H9 (cell line): Measurements from ENCODE around the gene RAMP3. TPM values are rescaled to one million over a fixed set of nuclear protein-coding genes. Genes with fewer than 3 reads are reported as not detected.

ENCODE experiments used
- DNase-seq: peaks from one replicate; pipeline ENCODE4 v3.0.0-alpha.2; 2017
- H2AFZ ChIP-seq: one replicate; pipeline ENCODE4 v1.6.1; 2013; ENCODE audit warnings: mild to moderate bottlenecking, low read length, control low read depth, moderate library complexity
- H2AK5ac ChIP-seq: 2 replicates; pipeline ENCODE4 v1.6.1; 2013; ENCODE audit warnings: low read length, control low read depth, mixed read lengths; ENCODE audit not compliant: insufficient read length
- H2BK120ac ChIP-seq: one replicate; pipeline ENCODE4 v1.6.1; 2013; ENCODE audit warnings: low read depth, mild to moderate bottlenecking, low read length, control low read depth, inconsistent platforms; ENCODE audit not compliant: poor library complexity, severe bottlenecking
- H2BK12ac ChIP-seq: 2 replicates; pipeline ENCODE4 v1.6.1; 2013; ENCODE audit warnings: low read length, control low read depth, mixed read lengths, low read depth; ENCODE audit not compliant: insufficient read length
- H2BK15ac ChIP-seq: 2 replicates; pipeline ENCODE4 v1.6.1; 2013; ENCODE audit warnings: low read depth, low read length, control low read depth
- H2BK20ac ChIP-seq: one replicate; pipeline ENCODE4 v1.6.1; 2013; ENCODE audit warnings: low read depth, mild to moderate bottlenecking, low read length, control low read depth, inconsistent platforms; ENCODE audit not compliant: poor library complexity, severe bottlenecking
- H2BK5ac ChIP-seq: 2 replicates; pipeline ENCODE4 v1.6.1; 2013; ENCODE audit warnings: low read length, control low read depth, mixed read lengths; ENCODE audit not compliant: insufficient read length
- H3K14ac ChIP-seq: 2 replicates; pipeline ENCODE4 v1.6.1; 2013; ENCODE audit warnings: low read length, control low read depth; ENCODE audit not compliant: insufficient read depth
- H3K18ac ChIP-seq: 2 replicates; pipeline ENCODE4 v1.6.1; 2013; ENCODE audit warnings: low read depth, mild to moderate bottlenecking, mixed read lengths, low read length, control low read depth; ENCODE audit not compliant: insufficient read length
- H3K23ac ChIP-seq: 2 replicates; pipeline ENCODE4 v1.6.1; 2013; ENCODE audit warnings: low read length, control low read depth, mixed read lengths, low read depth; ENCODE audit not compliant: insufficient read length
- H3K23me2 ChIP-seq: 2 replicates; pipeline ENCODE4 v1.6.1; 2013; ENCODE audit warnings: low read depth, mild to moderate bottlenecking, mixed read lengths, low read length, control low read depth; ENCODE audit not compliant: insufficient read length, poor library complexity, severe bottlenecking
- H3K27ac ChIP-seq: 2 replicates; pipeline ENCODE4 v1.5.1; 2013; ENCODE audit warnings: low read length, control low read depth, mixed read lengths, low read depth; ENCODE audit not compliant: insufficient read length
- H3K27me3 ChIP-seq: 2 replicates; pipeline ENCODE4 v1.6.1; 2013; ENCODE audit warnings: low read length, control low read depth, inconsistent platforms; ENCODE audit not compliant: insufficient read depth
- H3K4ac ChIP-seq: 2 replicates; pipeline ENCODE4 v1.6.1; 2013; ENCODE audit warnings: low read depth, mild to moderate bottlenecking, control low read depth, inconsistent platforms, low read length, moderate library complexity
- H3K4me1 ChIP-seq: 2 replicates; pipeline ENCODE4 v1.6.1; 2013; ENCODE audit warnings: low read length, control low read depth, inconsistent platforms; ENCODE audit not compliant: insufficient read depth
- H3K4me2 ChIP-seq: 2 replicates; pipeline ENCODE4 v1.6.1; 2013; ENCODE audit warnings: low read length, control low read depth, mixed read lengths; ENCODE audit not compliant: insufficient read length, insufficient read depth
- H3K56ac ChIP-seq: 2 replicates; pipeline ENCODE4 v1.6.1; 2013; ENCODE audit warnings: low read depth, mild to moderate bottlenecking, mixed read lengths, low read length, control low read depth; ENCODE audit not compliant: insufficient read length
- H3K79me1 ChIP-seq: 2 replicates; pipeline ENCODE4 v1.6.1; 2013; ENCODE audit warnings: low read depth, mild to moderate bottlenecking, moderate library complexity, low read length, control low read depth, inconsistent platforms; ENCODE audit not compliant: insufficient read depth, poor library complexity, severe bottlenecking
- H3K79me2 ChIP-seq: 2 replicates; pipeline ENCODE4 v1.6.1; 2013; ENCODE audit warnings: low read length, control low read depth, inconsistent platforms; ENCODE audit not compliant: insufficient read depth
- H3K9ac ChIP-seq: 2 replicates; pipeline ENCODE4 v1.6.1; 2013; ENCODE audit warnings: low read length, control low read depth, mixed read lengths; ENCODE audit not compliant: insufficient read length; ENCODE audit errors: extremely low read depth
- H3K9me3 ChIP-seq: one replicate; pipeline ENCODE4 v1.6.1; 2013; ENCODE audit warnings: low read depth, low read length, inconsistent platforms; ENCODE audit not compliant: control insufficient read depth
- H3T11ph ChIP-seq: one replicate; pipeline ENCODE4 v1.6.1; 2013; ENCODE audit warnings: mild to moderate bottlenecking, low read length, control low read depth, inconsistent platforms
- H4K20me1 ChIP-seq: one replicate; pipeline ENCODE4 v1.6.1; 2013; ENCODE audit not compliant: control insufficient read depth, insufficient read length, insufficient read depth
- H4K5ac ChIP-seq: 2 replicates; pipeline ENCODE4 v1.6.1; 2013; ENCODE audit warnings: low read depth, mild to moderate bottlenecking, mixed read lengths, low read length, control low read depth; ENCODE audit not compliant: insufficient read length
- H4K8ac ChIP-seq: replicated peaks from 2 replicates; pipeline ENCODE4 v1.6.1; 2013; ENCODE audit warnings: low read length, control low read depth, mixed read lengths, low read depth; ENCODE audit not compliant: insufficient read length
- H4K91ac ChIP-seq: 2 replicates; pipeline ENCODE4 v1.6.1; 2013; ENCODE audit warnings: low read depth, mild to moderate bottlenecking, moderate library complexity, mixed read lengths, low read length, control low read depth; ENCODE audit not compliant: insufficient read length
- H3K27ac Mint-ChIP-seq, 3 experiments: 2 replicates in 2 of 3; 3 replicates in 1 of 3; pipeline ENCODE4 v1.8.0; 2020 to 2021; ENCODE audit warnings: mixed read lengths in 3 of 3, mild to moderate bottlenecking in 1 of 3, moderate library complexity in 1 of 3
- H3K27me3 Mint-ChIP-seq: 2 replicates; pipeline ENCODE4 v1.8.0; 2021; ENCODE audit warnings: low read depth, mild to moderate bottlenecking, moderate library complexity, mixed read lengths
- H3K36me3 Mint-ChIP-seq, 3 experiments: 2 replicates in 2 of 3; 3 replicates in 1 of 3; pipeline ENCODE4 v1.8.0; 2020 to 2021; ENCODE audit warnings: low read depth in 3 of 3, mixed read lengths in 3 of 3; ENCODE audit not compliant: insufficient read depth in 1 of 3
- H3K4me1 Mint-ChIP-seq, 2 experiments: 2 replicates each; pipeline ENCODE4 v1.8.0; 2020; ENCODE audit warnings: mixed read lengths in 2 of 2
- H3K4me3 Mint-ChIP-seq, 2 experiments: 2 replicates in 1 of 2; 3 replicates in 1 of 2; pipeline ENCODE4 v1.8.0; 2020 to 2021; ENCODE audit warnings: mild to moderate bottlenecking in 2 of 2, mixed read lengths in 2 of 2, moderate library complexity in 1 of 2
- H3K9me3 Mint-ChIP-seq, 2 experiments: 2 replicates in 1 of 2; 3 replicates in 1 of 2; pipeline ENCODE4 v1.8.0; 2020; ENCODE audit warnings: mild to moderate bottlenecking in 2 of 2, mixed read lengths in 2 of 2, moderate library complexity in 1 of 2
- CTCF ChIP-seq: fragments of 200-600 bp; sonication (generic); conservative IDR thresholded peaks from 3 replicates; pipeline ENCODE4 v1.8.0; 2021; ENCODE audit warnings: antibody characterized with exemption, mild to moderate bottlenecking
- WGBS: extraction: QIAGEN DNeasy Blood & Tissue Kit; methylation state at CpG from one replicate; pipeline ENCODE4 v1.1.7; 2013; ENCODE audit warnings: missing lambda C conversion rate, low lambda C conversion rate, mixed read lengths; ENCODE audit not compliant: insufficient read length; ENCODE audit errors: extremely low coverage; 5-methylcytosine and 5-hydroxymethylcytosine counted together
- total RNA-seq: library from RNA; stranded (reverse); gene quantifications from 2 replicates; pipeline ENCODE4 v1.2.1, GENCODE V29; 2021

RAMP3 gene
- total RNA-seq, 1 experiment from 2014 or later: 0.63 TPM

DNA sequence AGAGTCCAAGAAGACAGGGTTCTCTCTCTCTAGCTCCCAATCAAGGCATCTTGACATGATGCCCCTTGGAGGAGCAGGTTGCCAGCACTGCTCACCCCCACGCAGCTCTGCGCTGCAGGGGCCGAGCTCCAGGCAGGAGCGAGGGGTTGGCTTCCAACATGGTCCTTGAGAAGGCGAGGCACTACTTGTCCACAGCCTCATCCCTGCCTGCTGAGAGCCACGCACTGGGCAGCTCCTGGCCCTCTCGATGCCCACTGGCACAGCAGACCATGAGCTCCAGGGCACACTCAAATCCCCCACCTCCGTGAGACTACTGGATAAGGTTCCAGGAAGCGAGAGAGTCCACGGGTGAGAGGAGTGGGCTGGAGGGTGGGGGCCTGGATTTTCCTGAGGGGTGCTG is 31.1 kb downstream of the RAMP3 start:
- Histone ChIP-seq H3K27ac (no peak overlapping the region), H4K20me1 (no peaks in the 10 kb centered on the region), H2AK5ac (no peak overlapping the region), H2BK20ac (no peak overlapping the region), H3K4me1 (no peaks in the 10 kb centered on the region), H3K79me1 (no peaks in the 10 kb centered on the region), H2BK120ac (no peak overlapping the region), H3T11ph (no peak overlapping the region), H3K56ac (no peak overlapping the region), H3K9ac (no peak overlapping the region), H3K18ac (peak overlapping the region; percentile 17), H3K23ac (no peak overlapping the region), H3K9me3 (no peaks in the 10 kb centered on the region), H3K27me3 (no peaks in the 10 kb centered on the region), H3K23me2 (no peaks in the 10 kb centered on the region), H4K8ac (no peak overlapping the region), H2BK12ac (no peak overlapping the region), H3K4ac (no peak overlapping the region), H4K91ac (no peak overlapping the region), H2BK5ac (no peak overlapping the region), H4K5ac (no peak overlapping the region), H2BK15ac (no peak overlapping the region), H3K79me2 (no peaks in the 10 kb centered on the region), H3K14ac (no peak overlapping the region), H2AFZ (no peak overlapping the region), H3K4me2 (no peak overlapping the region)
- no peak for DNase-seq
- no peaks in the 10 kb centered on the region for H3K9me3 Mint-ChIP-seq
- no peaks in the 10 kb centered on the region for H3K4me1 Mint-ChIP-seq
- H3K27me3 Mint-ChIP-seq: peaks cover 2% of the 10 kb centered on the region
- WGBS: no CpG with 5 or more reads among the region's 10 CpGs
- H3K27ac Mint-ChIP-seq: peak overlapping the region in 1 of 3 experiments; percentile 68; a peak in 1 of 7 replicates
- no peak for TF ChIP-seq CTCF
- no peak overlapping the region for H3K4me3 Mint-ChIP-seq
- no peaks in the 10 kb centered on the region for H3K36me3 Mint-ChIP-seq
